Esophagus mucosa (tissue), 1 donor: Measurements from ENCODE around the gene CREBZF. TPM values are rescaled to one million over a fixed set of nuclear protein-coding genes. Genes with fewer than 3 reads are reported as not detected.
"Not testable (repeated sequence)": the region's sequence is repeated elsewhere in the genome, so short reads cannot be mapped to it uniquely, and the experiment has no call there.

ENCODE experiments used
- ATAC-seq: fragments of 200-7000 bp; cut with Tn5 transposase; one replicate; pipeline ENCODE4 v1.9.1; 2020
- total RNA-seq: library from RNA; stranded (reverse); gene quantifications from one replicate; pipeline ENCODE4 v1.2.4, GENCODE V29; 2023
- donor health status: DM: yes; HTN: yes; CAD: no.

Gene CREBZF
- total RNA-seq, 1 donor from 2014 or later: 12.8 TPM

GRCh38 chr11:85626496-85626895, 38.4 kb downstream of the CREBZF start:
- no peak for ATAC-seq

GRCh38 chr11:85620256-85620655, 44.7 kb downstream of the CREBZF start:
- no peak for ATAC-seq

DNA sequence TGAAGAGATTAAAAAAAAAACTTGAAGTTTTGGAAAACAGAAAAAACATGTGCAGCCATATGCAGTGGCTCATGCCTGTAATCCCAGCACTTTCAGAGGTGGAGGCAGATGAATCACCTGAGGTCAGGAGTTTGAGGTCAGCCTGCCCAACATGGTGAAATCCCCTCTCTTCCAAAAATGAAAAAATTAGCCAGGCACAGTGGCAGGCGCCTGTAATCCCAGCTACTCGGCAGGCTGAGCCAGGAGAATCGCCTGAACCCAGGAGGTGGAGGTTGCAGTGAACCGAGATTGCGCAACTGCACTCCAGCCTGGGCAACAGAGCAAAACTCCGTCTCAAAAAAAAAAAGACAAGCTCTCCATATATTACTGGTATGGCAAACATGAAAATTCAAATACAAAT, 45.4 kb downstream of the CREBZF start:
- no peak for ATAC-seq

DNA sequence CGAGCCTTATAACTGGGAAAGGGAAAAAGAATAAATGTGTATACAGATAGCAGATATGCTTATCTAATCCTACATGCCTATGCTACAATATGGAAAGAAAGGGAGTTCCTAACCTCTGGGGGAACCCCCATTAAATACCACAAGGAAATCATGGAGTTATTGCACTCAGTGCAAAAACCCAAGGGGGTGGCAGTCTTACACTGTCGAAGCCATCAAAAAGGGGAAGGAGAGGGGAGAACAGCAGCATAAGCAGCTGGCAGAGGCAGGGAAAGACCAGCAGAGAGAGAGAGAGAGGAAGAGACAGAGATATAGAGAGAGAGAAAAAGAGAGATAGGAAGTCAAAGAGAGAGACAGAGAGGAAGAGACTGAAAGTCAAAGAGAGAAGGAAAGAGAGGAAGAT, 53.3 kb downstream of the CREBZF start:
- ATAC-seq: not testable (repeated sequence)

Other genes with a start within 250 kb of the CREBZF start
- 6.3 TPM for gene DLG2, start 37.8 kb downstream of the CREBZF start, total RNA-seq
- gene TMEM126B, start 36.5 kb downstream of the CREBZF start, total RNA-seq: 21.0 TPM
- 20.2 TPM for gene TMEM126A, start 17.2 kb downstream of the CREBZF start, total RNA-seq
- gene CCDC89, start 21.1 kb upstream of the CREBZF start, total RNA-seq: 0.12 TPM
- 4.9 TPM for gene SYTL2, start 146.0 kb upstream of the CREBZF start, total RNA-seq
- not detected for gene CCDC83, start 190.3 kb upstream of the CREBZF start, total RNA-seq